Measurements from ENCODE around the gene ABI1.
"Not testable (repeated sequence)": the region's sequence is repeated elsewhere in the genome, so short reads cannot be mapped to it uniquely, and the experiment has no call there.

Gene ABI1

GRCh38 chr10:26859241-26860101 is 1.3 kb downstream of the ABI1 start:
- Histone ChIP-seq H3K4me2 (ENCODE audit: insufficient read depth, low read length) (peak overlapping the region; percentile 88), H3K4me1 (ENCODE audit: insufficient read depth, low read length) (peaks cover 37% of the 10 kb centered on the region), H3K9me3 (ENCODE audit: insufficient read depth, low read length, severe bottlenecking) (no peaks in the 10 kb centered on the region), H3K4me3 (ENCODE audit: low read depth in 1 of 2, low read length in 2 of 2) (peak overlapping the region; percentile 87 to 97), H3K9ac (ENCODE audit: low read depth, low read length) (peak overlapping the region; percentile 99), H3K79me2 (ENCODE audit: insufficient read depth, low read length) (peaks cover 63% of the 10 kb centered on the region), H3K27ac (ENCODE audit: low read length) (peak overlapping the region; percentile 98), H3K36me3 (ENCODE audit: insufficient read depth, low read length) (no peaks in the 10 kb centered on the region), H3K27me3 (ENCODE audit: insufficient read depth, low read length, poor library complexity) (no peaks in the 10 kb centered on the region), H4K20me1 (ENCODE audit: insufficient read depth, low read length) (peaks cover 40% of the 10 kb centered on the region), H2AFZ (ENCODE audit: low read depth, low read length) (peak overlapping the region; percentile 68)
- TF ChIP-seq EZH2 (IDR thresholded peaks at IDR 0.05; ENCODE audit: borderline replicate concordance, low read depth, low read length, severe bottlenecking): no peak
- TF ChIP-seq, protein P1, sequence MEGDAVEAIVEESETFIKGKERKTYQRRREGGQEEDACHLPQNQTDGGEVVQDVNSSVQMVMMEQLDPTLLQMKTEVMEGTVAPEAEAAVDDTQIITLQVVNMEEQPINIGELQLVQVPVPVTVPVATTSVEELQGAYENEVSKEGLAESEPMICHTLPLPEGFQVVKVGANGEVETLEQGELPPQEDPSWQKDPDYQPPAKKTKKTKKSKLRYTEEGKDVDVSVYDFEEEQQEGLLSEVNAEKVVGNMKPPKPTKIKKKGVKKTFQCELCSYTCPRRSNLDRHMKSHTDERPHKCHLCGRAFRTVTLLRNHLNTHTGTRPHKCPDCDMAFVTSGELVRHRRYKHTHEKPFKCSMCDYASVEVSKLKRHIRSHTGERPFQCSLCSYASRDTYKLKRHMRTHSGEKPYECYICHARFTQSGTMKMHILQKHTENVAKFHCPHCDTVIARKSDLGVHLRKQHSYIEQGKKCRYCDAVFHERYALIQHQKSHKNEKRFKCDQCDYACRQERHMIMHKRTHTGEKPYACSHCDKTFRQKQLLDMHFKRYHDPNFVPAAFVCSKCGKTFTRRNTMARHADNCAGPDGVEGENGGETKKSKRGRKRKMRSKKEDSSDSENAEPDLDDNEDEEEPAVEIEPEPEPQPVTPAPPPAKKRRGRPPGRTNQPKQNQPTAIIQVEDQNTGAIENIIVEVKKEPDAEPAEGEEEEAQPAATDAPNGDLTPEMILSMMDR (IDR thresholded peaks at IDR 0.05; ENCODE audit: borderline replicate concordance, extremely low read depth, low read length, poor library complexity, severe bottlenecking): no peak
- no peak for ATAC-seq (ENCODE audit: insufficient read depth, low read depth)
- no peak for DNase-seq

- H3K79me2 ChIP-seq (ENCODE audit: insufficient read depth, low read length): peaks cover 71% of the 10 kb centered on the region
- H3K4me3 ChIP-seq (ENCODE audit: low read depth in 1 of 2, low read length in 2 of 2): peak overlapping the region; percentile 87 to 97
- DNase-seq: no peak
- H3K27me3 ChIP-seq (ENCODE audit: insufficient read depth, low read length, poor library complexity): no peaks in the 10 kb centered on the region
- peak overlapping the region; percentile 98 for H3K27ac ChIP-seq (ENCODE audit: low read length)
- H3K4me1 ChIP-seq (ENCODE audit: insufficient read depth, low read length): peaks cover 37% of the 10 kb centered on the region
- H3K4me2 ChIP-seq (ENCODE audit: insufficient read depth, low read length): peak overlapping the region; percentile 88
- no peaks in the 10 kb centered on the region for H3K9me3 ChIP-seq (ENCODE audit: insufficient read depth, low read length, severe bottlenecking)
- ATAC-seq (ENCODE audit: insufficient read depth, low read depth): no peak
- H3K36me3 ChIP-seq (ENCODE audit: insufficient read depth, low read length): no peaks in the 10 kb centered on the region
- H3K9ac ChIP-seq (ENCODE audit: low read depth, low read length): peak overlapping the region; percentile 99
- H2AFZ ChIP-seq (ENCODE audit: low read depth, low read length): no peak overlapping the region
- peaks cover 40% of the 10 kb centered on the region for H4K20me1 ChIP-seq (ENCODE audit: insufficient read depth, low read length)
- TF ChIP-seq, protein P1 (IDR thresholded peaks at IDR 0.05; ENCODE audit: borderline replicate concordance, extremely low read depth, low read length, poor library complexity, severe bottlenecking): no peak
- TF ChIP-seq EZH2 (IDR thresholded peaks at IDR 0.05; ENCODE audit: borderline replicate concordance, low read depth, low read length, severe bottlenecking): no peak
Measured at GRCh38 chr10:26858707-26859034, 2.1 kb downstream of the ABI1 start.

DNA sequence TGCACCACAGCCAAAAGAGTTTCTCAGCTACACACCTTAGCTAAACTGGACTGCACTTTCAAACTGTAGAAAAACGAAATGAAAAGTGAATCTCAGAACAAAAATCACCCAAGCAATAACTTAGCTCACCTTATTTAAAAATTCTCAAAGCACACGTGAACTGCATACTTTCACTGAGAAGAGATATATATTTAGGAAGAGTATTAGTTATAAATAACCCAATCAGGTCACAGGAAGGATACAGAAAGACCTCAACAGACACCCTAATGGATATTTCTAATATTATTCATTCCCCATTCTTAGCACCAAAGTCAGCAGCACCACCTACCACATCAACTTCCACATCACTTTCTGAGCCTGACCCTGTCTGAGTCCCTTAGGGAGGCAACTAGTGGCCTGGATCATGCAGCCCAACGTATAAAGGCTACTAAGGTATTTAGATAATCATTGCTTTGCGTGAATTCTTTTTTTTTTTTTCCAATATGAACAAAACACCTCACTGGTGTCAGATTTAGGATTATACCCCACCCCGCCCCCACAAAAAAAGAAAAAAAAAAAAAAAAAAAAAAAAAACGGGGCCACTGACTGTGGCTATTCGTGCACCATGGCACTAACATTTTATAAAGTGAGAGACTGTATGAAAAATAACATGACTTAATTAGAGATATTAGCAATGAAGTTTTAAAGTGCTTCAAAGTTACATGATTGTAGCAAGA is 2.6 kb downstream of the ABI1 start:
- ATAC-seq (ENCODE audit: insufficient read depth, low read depth) (no peak), DNase-seq (no peak)
- Histone ChIP-seq H3K79me2 (ENCODE audit: insufficient read depth, low read length) (peaks cover 76% of the 10 kb centered on the region), H3K27me3 (ENCODE audit: insufficient read depth, low read length, poor library complexity) (no peaks in the 10 kb centered on the region), H3K36me3 (ENCODE audit: insufficient read depth, low read length) (no peaks in the 10 kb centered on the region), H3K9ac (ENCODE audit: low read depth, low read length) (peak overlapping the region; percentile 99), H3K4me2 (ENCODE audit: insufficient read depth, low read length) (peak overlapping the region; percentile 88), H3K4me3 (ENCODE audit: low read depth in 1 of 2, low read length in 2 of 2) (peak overlapping the region in 1 of 2 experiments; percentile 87; a peak in 3 of 4 replicates), H2AFZ (ENCODE audit: low read depth, low read length) (no peak overlapping the region), H4K20me1 (ENCODE audit: insufficient read depth, low read length) (peaks cover 43% of the 10 kb centered on the region), H3K4me1 (ENCODE audit: insufficient read depth, low read length) (peaks cover 37% of the 10 kb centered on the region), H3K27ac (ENCODE audit: low read length) (peak overlapping the region; percentile 98), H3K9me3 (ENCODE audit: insufficient read depth, low read length, severe bottlenecking) (no peaks in the 10 kb centered on the region)
- TF ChIP-seq, protein P1 (IDR thresholded peaks at IDR 0.05; ENCODE audit: borderline replicate concordance, extremely low read depth, low read length, poor library complexity, severe bottlenecking): no peak
- no peak for TF ChIP-seq EZH2 (IDR thresholded peaks at IDR 0.05; ENCODE audit: borderline replicate concordance, low read depth, low read length, severe bottlenecking)

GRCh38 chr10:26857553-26857952 is 3.2 kb downstream of the ABI1 start:
- not testable (repeated sequence) for DNase-seq; H3K36me3 ChIP-seq (ENCODE audit: insufficient read depth, low read length); H3K9me3 ChIP-seq (ENCODE audit: insufficient read depth, low read length, severe bottlenecking); H3K9ac ChIP-seq (ENCODE audit: low read depth, low read length); H3K4me3 ChIP-seq (ENCODE audit: low read depth in 1 of 2, low read length in 2 of 2); ATAC-seq (ENCODE audit: insufficient read depth, low read depth); H3K27me3 ChIP-seq (ENCODE audit: insufficient read depth, low read length, poor library complexity); H2AFZ ChIP-seq (ENCODE audit: low read depth, low read length)
- H3K79me2 ChIP-seq (ENCODE audit: insufficient read depth, low read length): peaks cover 82% of the 10 kb centered on the region
- peaks cover 37% of the 10 kb centered on the region for H3K4me1 ChIP-seq (ENCODE audit: insufficient read depth, low read length)
- 0 out of 2 replicates have a peak overlapping the region, but pooled peaks have one; percentile 55 for H3K27ac ChIP-seq (ENCODE audit: low read length)
- H4K20me1 ChIP-seq (ENCODE audit: insufficient read depth, low read length): peaks cover 43% of the 10 kb centered on the region
- H3K4me2 ChIP-seq (ENCODE audit: insufficient read depth, low read length): peak overlapping the region; percentile 88

Data from DND-41 (cell line).